Glutamatergic neuron (in vitro differentiated cells): ENCODE results near the gene CRIM1. TPM values are rescaled to one million over a fixed set of nuclear protein-coding genes. Genes with fewer than 3 reads are reported as not detected.

Experiments used
- DNase-seq: peaks from one replicate; pipeline ENCODE4 v3.0.0; 2022
- H3K27ac Mint-ChIP-seq: one replicate; pipeline ENCODE4 v1.8.0; 2020; ENCODE audit warnings: mild to moderate bottlenecking, mixed read lengths, inconsistent platforms; ENCODE audit not compliant: unreplicated experiment
- H3K27me3 Mint-ChIP-seq: one replicate; pipeline ENCODE4 v1.8.0; 2020; ENCODE audit warnings: mild to moderate bottlenecking, moderate library complexity, mixed read lengths, inconsistent platforms; ENCODE audit not compliant: unreplicated experiment
- H3K36me3 Mint-ChIP-seq: one replicate; pipeline ENCODE4 v1.8.0; 2020; ENCODE audit warnings: mild to moderate bottlenecking, mixed read lengths, inconsistent platforms; ENCODE audit not compliant: unreplicated experiment
- H3K4me1 Mint-ChIP-seq: one replicate; pipeline ENCODE4 v1.8.0; 2020; ENCODE audit warnings: mild to moderate bottlenecking, low read depth, mixed read lengths, inconsistent platforms; ENCODE audit not compliant: unreplicated experiment
- H3K4me3 Mint-ChIP-seq: one replicate; pipeline ENCODE4 v1.8.0; 2020; ENCODE audit warnings: mild to moderate bottlenecking, mixed read lengths, inconsistent platforms; ENCODE audit not compliant: unreplicated experiment
- H3K9me3 Mint-ChIP-seq: one replicate; pipeline ENCODE4 v1.8.0; 2020; ENCODE audit warnings: mild to moderate bottlenecking, moderate library complexity, mixed read lengths, inconsistent platforms; ENCODE audit not compliant: unreplicated experiment
- total RNA-seq: library from RNA; stranded (reverse); fragmentation: NEBNext Ultra II Directional; extraction: Animal tissue kit (Norgen Biotek cat#: 25700); gene quantifications from one replicate; pipeline ENCODE4 v1.2.1, GENCODE V29; 2021; ENCODE audit not compliant: unreplicated experiment
- TF ChIP-seq, protein P1 (sequence below): fragments of 200-600 bp; sonication (generic); IDR thresholded peaks from one replicate; pipeline ENCODE4 v1.5.0; 2021; ENCODE audit not compliant: partially characterized antibody, unreplicated experiment

CRIM1 gene
- total RNA-seq, 1 donor from 2014 or later, result 35.7 TPM

GRCh38 chr2:36455788-36456187 is 100.2 kb downstream of the CRIM1 start:
- H3K27ac Mint-ChIP-seq, result no peak overlapping the region
- no peak for DNase-seq
- TF ChIP-seq, protein P1, sequence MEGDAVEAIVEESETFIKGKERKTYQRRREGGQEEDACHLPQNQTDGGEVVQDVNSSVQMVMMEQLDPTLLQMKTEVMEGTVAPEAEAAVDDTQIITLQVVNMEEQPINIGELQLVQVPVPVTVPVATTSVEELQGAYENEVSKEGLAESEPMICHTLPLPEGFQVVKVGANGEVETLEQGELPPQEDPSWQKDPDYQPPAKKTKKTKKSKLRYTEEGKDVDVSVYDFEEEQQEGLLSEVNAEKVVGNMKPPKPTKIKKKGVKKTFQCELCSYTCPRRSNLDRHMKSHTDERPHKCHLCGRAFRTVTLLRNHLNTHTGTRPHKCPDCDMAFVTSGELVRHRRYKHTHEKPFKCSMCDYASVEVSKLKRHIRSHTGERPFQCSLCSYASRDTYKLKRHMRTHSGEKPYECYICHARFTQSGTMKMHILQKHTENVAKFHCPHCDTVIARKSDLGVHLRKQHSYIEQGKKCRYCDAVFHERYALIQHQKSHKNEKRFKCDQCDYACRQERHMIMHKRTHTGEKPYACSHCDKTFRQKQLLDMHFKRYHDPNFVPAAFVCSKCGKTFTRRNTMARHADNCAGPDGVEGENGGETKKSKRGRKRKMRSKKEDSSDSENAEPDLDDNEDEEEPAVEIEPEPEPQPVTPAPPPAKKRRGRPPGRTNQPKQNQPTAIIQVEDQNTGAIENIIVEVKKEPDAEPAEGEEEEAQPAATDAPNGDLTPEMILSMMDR, result no peak
- H3K36me3 Mint-ChIP-seq, result no peaks in the 10 kb centered on the region
- H3K4me3 Mint-ChIP-seq, result no peak overlapping the region
- peaks cover 3% of the 10 kb centered on the region for H3K9me3 Mint-ChIP-seq
- peaks cover 24% of the 10 kb centered on the region for H3K4me1 Mint-ChIP-seq
- H3K27me3 Mint-ChIP-seq, result no peaks in the 10 kb centered on the region

DNA sequence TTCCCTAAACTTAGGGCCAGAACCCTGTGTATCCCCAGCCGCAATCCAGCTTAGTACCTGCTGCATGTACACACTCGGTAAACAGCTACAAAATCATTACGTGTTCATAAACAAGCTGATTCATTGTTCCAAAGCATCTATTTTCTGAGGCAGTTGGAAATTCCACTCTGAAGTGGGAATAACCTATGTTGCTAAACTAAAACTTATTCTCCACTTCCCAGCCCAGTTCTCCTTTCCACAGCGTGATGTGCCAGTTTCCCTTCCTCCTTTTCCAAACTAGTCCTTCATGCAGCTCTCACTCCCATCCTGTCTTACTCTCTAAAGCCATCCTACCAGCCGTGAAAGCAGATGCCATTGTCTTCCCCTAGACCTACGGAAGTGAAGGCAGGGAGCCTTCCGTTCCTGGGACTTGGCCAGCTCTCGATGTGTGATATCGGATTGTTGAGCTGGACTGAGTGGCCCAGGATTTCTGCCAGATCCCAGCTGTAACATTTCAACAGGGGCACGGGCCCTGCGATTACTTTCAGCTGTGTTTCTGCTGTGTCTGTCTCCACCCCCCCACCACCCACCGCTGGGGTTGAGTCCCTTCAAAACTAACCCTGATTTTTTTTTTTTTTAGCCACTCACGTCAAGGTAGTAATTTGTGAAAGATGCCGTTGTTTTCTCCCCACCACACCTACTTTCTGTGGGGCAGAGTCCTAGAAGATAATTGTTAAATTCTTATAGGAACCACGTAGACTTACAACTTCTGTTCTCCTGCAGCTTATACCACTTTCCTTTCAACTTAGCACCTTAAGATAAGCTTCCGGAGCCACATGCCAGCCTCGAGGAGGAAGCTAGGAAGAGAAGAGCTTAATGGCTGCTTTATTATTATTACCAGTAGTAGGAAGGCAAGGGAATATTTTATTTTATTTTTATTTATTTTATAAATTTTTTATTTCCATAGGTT is 100.9 kb downstream of the CRIM1 start:
- Mint-ChIP-seq H3K4me1 (peaks cover 21% of the 10 kb centered on the region), H3K27ac (no peak overlapping the region), H3K9me3 (peaks cover 1% of the 10 kb centered on the region), H3K27me3 (no peaks in the 10 kb centered on the region), H3K36me3 (no peaks in the 10 kb centered on the region), H3K4me3 (no peak overlapping the region)
- no peak for DNase-seq
- TF ChIP-seq, protein P1, result no peak

GRCh38 chr2:36458106-36458505 is 102.5 kb downstream of the CRIM1 start:
- no peak overlapping the region for H3K27ac Mint-ChIP-seq
- TF ChIP-seq, protein P1, result no peak
- H3K4me3 Mint-ChIP-seq, result no peak overlapping the region
- peaks cover 13% of the 10 kb centered on the region for H3K4me1 Mint-ChIP-seq
- no peak for DNase-seq
- no peaks in the 10 kb centered on the region for H3K36me3 Mint-ChIP-seq
- H3K9me3 Mint-ChIP-seq, result no peaks in the 10 kb centered on the region
- no peaks in the 10 kb centered on the region for H3K27me3 Mint-ChIP-seq

DNA sequence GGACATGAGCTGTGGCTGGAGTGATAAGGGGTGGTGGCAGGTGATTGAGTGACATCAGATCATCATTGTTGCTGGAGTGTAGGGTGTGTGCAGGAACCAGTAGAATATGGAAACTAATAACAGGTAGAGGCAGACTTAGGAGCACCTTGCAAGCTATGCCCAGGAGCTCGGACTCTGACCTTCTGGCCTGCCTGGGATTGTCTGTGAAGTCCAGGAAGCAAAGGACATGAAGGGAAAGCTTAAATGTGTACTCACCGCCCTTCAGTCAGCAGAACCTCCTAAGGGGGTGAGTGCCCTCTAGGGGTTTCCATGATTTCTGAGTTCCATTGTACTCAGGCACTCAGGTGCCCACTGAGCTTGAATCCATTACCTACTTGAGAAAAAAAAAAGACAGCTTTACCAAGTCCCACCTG is 104.2 kb downstream of the CRIM1 start:
- H3K27ac Mint-ChIP-seq, result no peak overlapping the region
- H3K36me3 Mint-ChIP-seq, result no peaks in the 10 kb centered on the region
- H3K4me1 Mint-ChIP-seq, result peaks cover 21% of the 10 kb centered on the region
- TF ChIP-seq, protein P1, result no peak
- H3K4me3 Mint-ChIP-seq, result no peak overlapping the region
- H3K27me3 Mint-ChIP-seq, result no peaks in the 10 kb centered on the region
- DNase-seq, result no peak
- no peaks in the 10 kb centered on the region for H3K9me3 Mint-ChIP-seq

DNA sequence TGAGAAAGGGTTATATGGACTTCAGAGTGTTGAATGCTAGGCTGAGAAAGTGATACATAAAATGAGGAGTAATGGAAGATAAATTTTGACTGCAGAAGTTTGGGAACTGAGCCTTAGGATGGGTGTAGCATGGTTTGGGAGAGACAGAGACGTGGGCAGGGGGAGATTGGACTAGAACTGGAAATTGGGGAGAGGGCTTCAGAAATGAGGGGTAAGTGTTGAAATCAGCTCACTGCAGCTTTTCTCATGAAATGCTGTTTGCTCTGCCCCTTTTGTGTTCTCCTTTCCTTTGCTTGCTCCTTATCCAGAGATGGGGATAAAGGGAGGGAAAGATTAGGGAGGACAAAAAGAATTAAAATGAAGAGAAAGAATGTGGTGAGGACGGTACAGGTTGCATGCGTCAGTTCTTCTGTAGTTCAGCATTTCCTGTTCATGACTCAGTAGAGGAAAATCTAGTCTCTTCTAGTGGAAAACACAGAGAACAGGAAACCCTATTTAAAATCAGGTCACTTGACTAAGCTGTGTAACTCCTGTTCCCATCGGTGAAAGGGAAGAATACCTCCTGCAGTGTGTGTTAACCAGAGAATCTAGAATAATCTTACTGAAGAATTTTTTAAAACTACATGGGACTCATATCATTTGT is 105.6 kb downstream of the CRIM1 start:
- Mint-ChIP-seq H3K36me3 (no peaks in the 10 kb centered on the region), H3K4me3 (no peak overlapping the region), H3K27ac (no peak overlapping the region), H3K4me1 (peaks cover 21% of the 10 kb centered on the region), H3K9me3 (no peaks in the 10 kb centered on the region), H3K27me3 (no peaks in the 10 kb centered on the region)
- DNase-seq, result no peak
- TF ChIP-seq, protein P1, result no peak
